GM18951 (cell line): ENCODE measurements around the gene CFL1.

Source experiments
- POLR2A ChIP-seq: IDR thresholded peaks from 4 replicates; pipeline ENCODE4 v1.6.1; 2011; ENCODE audit warnings: mild to moderate bottlenecking; ENCODE audit not compliant: insufficient read length, insufficient read depth; ENCODE audit errors: extremely low read depth
- in situ Hi-C: fragments of 300-500 bp; cut with MboI; formaldehyde crosslinking; loops from one replicate; pipeline ENCODE4 v1.12.0; 2022; ENCODE audit warnings: low sequenced_read_pairs, mixed read lengths, inconsistent platforms; ENCODE audit not compliant: unreplicated experiment

CFL1 gene

DNA sequence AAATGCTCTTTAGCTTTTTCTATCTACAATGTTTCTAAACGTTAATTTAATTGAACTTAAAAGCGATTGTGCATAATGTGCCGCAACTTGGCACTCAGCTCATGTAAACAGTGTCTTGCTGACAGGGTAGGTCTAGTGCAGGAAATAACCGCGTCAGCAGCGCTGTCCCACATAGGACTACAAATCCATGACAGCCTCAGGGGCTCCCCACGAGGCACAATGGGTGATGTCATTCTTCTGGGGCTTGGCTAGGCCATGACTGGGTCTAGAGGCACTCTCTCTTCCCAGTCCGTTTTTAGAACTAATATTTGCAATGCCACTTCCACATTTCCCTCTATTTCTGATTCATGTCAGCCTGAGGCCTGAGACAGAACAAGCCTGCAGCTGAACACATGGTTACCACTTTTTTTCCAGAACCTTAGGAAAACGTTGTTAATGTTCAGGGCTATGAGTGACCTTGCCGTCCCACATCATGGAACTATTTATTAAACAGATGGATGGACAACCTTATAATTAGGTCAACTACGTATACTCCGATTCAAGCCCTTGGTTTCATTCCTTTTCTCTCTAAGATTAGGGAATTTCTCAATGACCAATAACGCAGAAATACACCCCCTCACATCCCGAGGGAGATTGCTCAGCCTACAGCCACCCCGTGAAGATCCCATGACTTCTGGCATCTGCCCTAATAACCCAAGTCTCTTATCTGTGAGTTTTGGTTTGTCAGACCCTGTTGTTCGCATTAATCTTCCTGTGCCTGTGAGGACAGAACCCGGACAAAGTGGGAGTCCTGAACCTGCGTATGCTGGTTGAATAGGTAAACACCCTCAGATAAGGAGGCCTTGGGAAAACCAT lies 43.6 kb downstream of the CFL1 start:
- TF ChIP-seq POLR2A = no peak
- in situ Hi-C loops = no loop called here

DNA sequence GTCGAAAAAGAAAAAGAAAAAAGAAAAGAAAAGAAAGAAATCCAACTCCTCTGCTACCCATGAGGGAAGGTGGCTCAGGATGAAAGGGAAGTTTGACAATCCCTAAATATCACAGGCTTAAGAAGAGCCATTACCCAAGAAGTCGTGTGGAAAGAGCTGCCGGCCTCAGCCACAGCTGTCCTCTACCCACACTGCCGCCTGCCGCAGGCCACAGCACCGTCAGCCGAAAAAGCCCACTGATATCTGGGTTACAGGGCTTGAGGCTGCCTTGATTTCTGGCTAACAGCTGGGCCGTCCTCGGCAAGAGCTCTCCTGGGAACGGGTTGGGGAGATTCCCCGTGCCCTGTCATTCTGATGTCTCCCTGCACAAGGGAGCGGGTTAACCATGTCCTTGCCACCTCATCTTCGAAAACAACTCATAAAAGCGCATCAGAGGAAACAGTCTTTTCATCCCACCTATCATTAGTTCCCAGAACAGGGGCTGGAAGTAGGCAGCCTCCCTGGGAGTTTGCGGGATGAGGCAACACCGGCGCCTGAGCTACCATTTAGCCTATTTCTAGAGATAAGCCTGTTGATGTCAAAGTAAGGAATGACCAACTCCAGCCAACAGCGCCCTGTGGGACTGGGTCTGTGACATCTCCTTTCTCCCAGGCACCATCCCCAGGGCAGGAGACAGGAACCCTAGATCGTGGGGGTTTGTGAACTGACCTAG lies 46.1 kb downstream of the CFL1 start:
- no peak for TF ChIP-seq POLR2A
- in situ Hi-C loops = no loop called here

DNA sequence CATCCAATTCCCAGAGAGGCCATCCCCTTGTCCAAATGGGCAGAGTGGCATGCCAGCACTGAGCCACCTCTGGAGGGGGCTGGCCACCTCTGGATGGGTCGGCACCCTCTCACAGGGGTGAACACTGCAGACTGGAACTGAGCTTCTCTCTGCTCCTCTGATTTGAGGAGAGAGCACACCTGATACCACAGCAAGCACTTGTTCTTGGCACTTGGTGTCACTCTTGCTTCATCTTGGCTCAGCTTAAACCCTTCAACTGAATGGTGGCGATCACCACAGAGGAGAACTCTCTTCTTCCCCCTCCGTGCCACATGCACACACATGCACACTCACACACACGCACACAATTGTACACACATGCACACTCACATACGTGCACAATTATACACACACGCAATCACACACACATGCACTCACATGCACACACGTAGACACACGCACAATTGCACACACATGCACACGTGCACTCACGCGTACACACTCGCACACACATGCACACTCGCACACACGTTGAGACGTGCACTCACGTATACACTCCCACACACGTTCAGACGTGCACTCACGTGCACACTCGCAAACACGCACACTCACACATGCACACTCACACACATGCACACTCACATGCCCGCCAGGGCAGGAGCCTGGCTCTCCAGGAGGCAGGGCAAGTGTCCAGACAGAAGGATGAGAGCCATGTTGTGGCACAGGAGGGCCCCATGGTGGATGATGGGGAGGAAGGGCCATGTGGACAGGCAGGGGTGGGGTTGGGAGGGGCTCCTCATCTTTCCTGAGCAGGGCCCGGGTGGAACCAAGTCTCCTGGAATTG lies 47.7 kb downstream of the CFL1 start:
- TF ChIP-seq POLR2A = no peak
- in situ Hi-C loops = no loop called here

DNA sequence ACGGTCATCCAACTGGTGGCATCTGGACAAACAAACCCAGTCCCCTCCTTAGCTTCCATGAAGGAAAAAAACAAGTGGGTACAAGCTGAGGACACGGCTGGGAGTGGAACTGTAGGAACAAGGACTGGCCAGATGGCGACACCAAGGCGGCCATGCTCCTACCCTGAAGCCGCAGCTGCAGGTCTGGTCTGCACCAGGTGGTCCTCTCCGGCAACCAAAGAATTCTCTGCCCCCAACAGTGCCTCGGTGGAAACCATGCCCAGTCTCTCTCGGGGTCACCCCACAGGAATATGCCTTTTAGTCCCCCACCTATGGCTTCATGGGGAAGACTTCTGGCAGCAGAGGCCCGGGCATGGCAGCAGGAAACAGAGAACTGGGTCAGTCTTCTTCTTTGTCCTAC lies 48.5 kb downstream of the CFL1 start:
- no peak for TF ChIP-seq POLR2A
- in situ Hi-C loops = no loop called here

DNA sequence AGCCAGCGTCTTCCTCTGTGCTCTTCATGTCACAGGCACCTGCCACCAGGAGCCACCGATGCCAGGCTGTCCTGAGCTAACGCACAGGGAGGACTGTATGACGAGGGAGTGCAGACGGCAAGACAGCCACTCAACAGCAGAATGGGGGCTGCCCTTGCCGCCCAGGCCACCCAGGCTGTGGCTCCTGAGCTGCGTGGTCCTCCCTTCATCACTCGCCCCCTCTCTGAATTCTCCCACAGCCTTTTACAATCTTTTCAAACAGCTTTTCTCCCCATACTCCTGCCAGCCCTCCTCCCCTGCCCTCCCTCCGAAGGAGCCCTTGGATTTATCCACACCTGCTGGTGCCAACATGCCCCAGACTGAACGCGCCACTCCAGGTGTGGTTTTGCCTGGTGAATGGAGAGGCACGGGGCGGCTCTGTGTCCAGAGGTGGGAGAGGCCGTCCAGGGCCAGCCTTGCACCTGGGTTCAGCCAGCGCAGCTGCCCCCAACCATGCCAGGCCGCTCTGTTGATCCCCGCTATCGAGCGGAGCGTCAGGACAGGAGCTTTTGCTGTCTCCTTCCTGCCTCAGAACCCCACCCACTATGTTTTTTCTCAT lies 49.1 kb downstream of the CFL1 start:
- in situ Hi-C loops = no loop called here
- TF ChIP-seq POLR2A = no peak

DNA sequence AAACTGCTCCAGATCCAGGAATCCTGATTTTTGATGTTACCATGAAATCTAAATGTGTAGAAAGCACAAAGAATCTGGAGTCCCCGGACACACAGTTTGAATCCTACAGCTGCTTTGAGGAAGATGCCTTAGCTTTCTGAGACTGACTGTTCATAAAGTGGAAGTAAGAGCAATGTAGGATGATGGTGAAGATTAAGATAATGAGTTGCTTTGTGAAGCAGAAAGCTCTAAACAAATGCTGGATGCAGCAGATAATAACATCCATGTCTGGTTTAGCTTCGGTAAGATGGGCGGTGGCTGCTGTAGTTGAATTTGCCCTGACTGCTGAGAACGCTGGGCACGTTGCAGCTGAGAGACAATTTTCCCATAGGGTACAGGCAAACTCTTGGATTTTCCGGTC lies 51.0 kb downstream of the CFL1 start:
- in situ Hi-C loops = no loop called here
- TF ChIP-seq POLR2A = no peak
